Small intestine (tissue), 7 donors: ENCODE data around the gene LRRC27. TPM values are rescaled to one million over a fixed set of nuclear protein-coding genes. Genes with fewer than 3 reads are reported as not detected.

Source experiments
- DNase-seq, 2 donors: peaks; one replicate each; pipeline versions ENCODE4 v3.0.0 to v3.0.0-alpha.2; 2013
- FAIRE-seq: peaks from 2 replicates; lab custom pipeline; 2012; peaks lifted over from hg19 to GRCh38; lab: Jason Lieb, UNC
- H3K27ac ChIP-seq, 3 donors: one replicate each; pipeline ENCODE4 v1.5.1; 2013; ENCODE audit warnings: low read length in 2 of 3, mild to moderate bottlenecking in 2 of 3, control low read depth in 1 of 3, inconsistent platforms in 1 of 3, low read depth in 1 of 3, moderate library complexity in 1 of 3
- H3K27me3 ChIP-seq, 3 donors: one replicate each; pipeline ENCODE4 v1.6.1; 2013; ENCODE audit warnings: low read length in 3 of 3, inconsistent platforms in 1 of 3; ENCODE audit not compliant: control insufficient read depth in 3 of 3, insufficient read depth in 3 of 3
- H3K36me3 ChIP-seq, 3 donors: one replicate each; pipeline ENCODE4 v1.6.1; 2013; ENCODE audit warnings: low read length in 3 of 3, inconsistent platforms in 1 of 3, low read depth in 1 of 3, mild to moderate bottlenecking in 1 of 3, moderate library complexity in 1 of 3; ENCODE audit not compliant: control insufficient read depth in 3 of 3, insufficient read depth in 2 of 3
- H3K4me1 ChIP-seq, 3 donors: one replicate each; pipeline ENCODE4 v1.6.1; 2013; ENCODE audit warnings: low read length in 2 of 3, inconsistent platforms in 1 of 3, low read depth in 1 of 3, mild to moderate bottlenecking in 1 of 3, moderate library complexity in 1 of 3; ENCODE audit not compliant: control insufficient read depth in 3 of 3, insufficient read depth in 2 of 3
- H3K4me3 ChIP-seq, 3 donors: one replicate each; pipeline ENCODE4 v1.5.1; 2013; ENCODE audit warnings: low read length in 3 of 3, control low read depth in 1 of 3, inconsistent platforms in 1 of 3, low read depth in 1 of 3, mild to moderate bottlenecking in 1 of 3, moderate library complexity in 1 of 3
- H3K9me3 ChIP-seq, 2 donors: one replicate each; pipeline ENCODE4 v1.6.1; 2013; ENCODE audit warnings: low read depth in 1 of 2, low read length in 1 of 2; ENCODE audit not compliant: control insufficient read depth in 2 of 2, insufficient read depth in 1 of 2
- WGBS, 3 donors: extraction: QIAGEN DNeasy Blood & Tissue Kit; methylation state at CpG; one replicate each; pipeline ENCODE4 v1.1.7; 2013; 5-methylcytosine and 5-hydroxymethylcytosine counted together
- polyA plus RNA-seq, 4 donors: library from polyadenylated mRNA; stranded (reverse) in 3 of 4; unstranded in 1 of 4; fragments of 200-250 nt in 3 of 4; fragments of 120-200 nt in 1 of 4; gene quantifications; one replicate each; pipeline versions ENCODE4 v1.2.1 to v1.2.3, GENCODE V29; 2013
- donor health status: healthy with polysubstance abuse.
- donor health status: control.
- donor health status: control.
- donor health status: Bipolar disorder and iron deficiency.
- donor health status: healthy.

The LRRC27 gene
- polyA plus RNA-seq, 4 donors = 4.7 to 14.1 (median 8.8) TPM

DNA sequence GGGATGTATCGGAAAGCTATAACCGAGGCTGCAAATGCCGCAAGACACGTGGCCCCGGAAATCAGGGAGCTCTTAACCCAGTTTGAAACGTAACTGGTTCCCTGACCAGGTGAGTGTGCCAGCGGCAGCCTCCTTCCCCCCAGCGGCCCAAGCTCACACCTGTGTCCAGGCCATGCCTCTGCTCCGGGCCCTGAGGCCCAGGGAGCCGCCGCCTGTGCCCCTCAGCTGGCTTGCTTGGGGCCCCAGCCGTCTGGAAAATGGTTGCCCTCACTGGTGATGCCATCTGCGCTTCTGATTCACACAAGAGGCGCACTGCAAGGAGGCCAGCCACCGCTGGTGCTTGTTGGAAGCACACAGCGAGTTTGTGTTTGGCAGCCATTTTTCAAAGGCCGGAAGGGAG is 74.2 kb downstream of the LRRC27 start:
- Histone ChIP-seq H3K27ac (no peak overlapping the region), H3K27me3 (no peaks in the 10 kb centered on the region), H3K4me3 (no peak overlapping the region), H3K36me3 (peaks cover 2 to 94% (median 7%) of the 10 kb centered on the region in 3 donors), H3K9me3 (no peaks in the 10 kb centered on the region), H3K4me1 (peaks cover 3 to 44% (median 10%) of the 10 kb centered on the region in 3 donors)
- WGBS, 3 donors = 90 to 94% (median 91%) methylated on average over 17 of the region's 17 CpGs
- no peak for DNase-seq
- no peak for FAIRE-seq

DNA sequence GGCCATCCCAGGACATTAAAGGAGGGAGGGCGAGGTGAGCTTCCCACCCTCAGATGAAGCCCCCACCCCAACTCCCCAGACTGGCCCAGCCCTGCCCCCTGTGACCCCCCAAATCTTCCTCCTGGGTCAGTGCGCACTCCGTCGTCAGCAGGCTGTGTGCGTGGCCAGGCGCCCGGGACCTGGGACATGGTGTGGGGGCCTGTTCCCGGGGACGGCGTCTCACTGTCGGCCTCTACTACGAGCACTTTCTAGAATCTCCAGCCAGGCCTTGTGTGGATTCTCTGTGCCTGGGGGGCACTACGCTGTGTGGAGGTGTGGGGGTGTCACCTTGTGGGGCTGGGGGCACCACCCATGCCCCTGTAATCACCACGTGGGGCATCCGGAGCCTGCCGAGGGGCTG is 74.8 kb downstream of the LRRC27 start:
- Histone ChIP-seq H3K27ac (peak overlapping the region in 1 of 3 donors; percentile 94), H3K27me3 (no peaks in the 10 kb centered on the region), H3K4me1 (peaks cover 3 to 44% (median 10%) of the 10 kb centered on the region in 3 donors), H3K9me3 (no peaks in the 10 kb centered on the region), H3K4me3 (no peak overlapping the region), H3K36me3 (peaks cover 2 to 93% (median 7%) of the 10 kb centered on the region in 3 donors)
- FAIRE-seq (no peak), DNase-seq (no peak)
- WGBS, 3 donors = 87 to 96% (median 93%) methylated on average over 15 to 16 of the region's 16 CpGs

DNA sequence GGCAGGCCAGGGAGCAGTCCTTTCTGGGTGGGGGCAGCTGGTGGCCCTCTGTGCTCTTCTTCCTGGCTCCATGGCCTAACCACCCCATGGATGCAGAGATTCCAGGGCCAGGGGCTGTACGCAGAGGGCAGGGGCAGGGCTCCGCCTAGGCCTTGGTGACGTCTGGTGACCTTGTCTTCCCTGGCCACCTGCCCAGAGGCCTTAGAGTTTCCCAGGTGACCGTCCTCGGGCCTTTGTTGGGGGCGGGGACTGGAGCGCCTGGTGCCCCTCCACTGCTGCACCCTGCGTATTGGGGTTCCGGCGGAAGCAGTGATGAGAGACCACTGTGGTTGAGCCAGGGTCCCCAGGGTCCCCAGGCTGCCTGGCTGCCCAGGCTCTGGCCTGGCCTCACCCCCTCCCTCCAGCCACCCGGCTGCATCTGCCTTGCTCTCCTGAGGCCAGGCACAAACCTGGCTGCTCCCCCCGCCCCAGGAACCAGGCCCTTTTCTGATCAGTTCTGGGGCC is 75.3 kb downstream of the LRRC27 start:
- Histone ChIP-seq H3K27me3 (no peaks in the 10 kb centered on the region), H3K27ac (peak overlapping the region; percentile 56 to 94 (median 72)), H3K4me1 (peaks cover 3 to 50% (median 10%) of the 10 kb centered on the region in 3 donors), H3K36me3 (peaks cover 2 to 93% (median 7%) of the 10 kb centered on the region in 3 donors), H3K4me3 (no peak overlapping the region), H3K9me3 (no peaks in the 10 kb centered on the region)
- WGBS, 3 donors = 42 to 61% (median 54%) methylated on average over 11 to 12 of the region's 12 CpGs
- FAIRE-seq (no peak), DNase-seq (peak; percentile 61 to 63)

DNA sequence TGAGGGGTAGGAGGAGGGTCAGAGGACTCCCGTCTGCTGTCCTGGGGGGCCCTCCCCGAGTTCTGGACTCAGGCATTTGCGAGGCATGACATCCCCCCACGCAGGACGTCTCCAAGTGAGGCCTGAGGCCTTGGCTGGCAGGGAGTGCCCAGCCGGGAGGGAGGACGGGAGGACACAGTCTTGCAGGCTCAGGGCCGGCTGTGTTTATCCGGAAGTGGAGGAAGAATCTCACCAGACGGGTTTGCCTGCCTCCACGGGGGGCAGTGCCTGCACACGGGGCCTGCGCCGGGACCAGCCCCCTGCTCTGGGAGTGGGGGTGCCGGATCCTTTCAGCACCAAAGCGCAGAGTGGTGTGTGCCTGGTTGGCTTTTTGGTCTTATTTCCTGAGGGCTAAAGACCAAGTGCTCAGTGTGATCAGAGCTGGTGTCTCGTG is 75.9 kb downstream of the LRRC27 start:
- 10 to 20% (median 16%) methylated on average over 15 to 17 of the region's 17 CpGs for WGBS, 3 donors
- DNase-seq (peak; percentile 84 to 95), FAIRE-seq (no peak)
- Histone ChIP-seq H3K4me1 (peaks cover 3 to 56% (median 10%) of the 10 kb centered on the region in 3 donors), H3K9me3 (no peaks in the 10 kb centered on the region), H3K36me3 (peaks cover 2 to 93% (median 7%) of the 10 kb centered on the region in 3 donors), H3K4me3 (peak overlapping the region in 1 of 3 donors; percentile 22), H3K27ac (peak overlapping the region; percentile 56 to 94 (median 72)), H3K27me3 (no peaks in the 10 kb centered on the region)

DNA sequence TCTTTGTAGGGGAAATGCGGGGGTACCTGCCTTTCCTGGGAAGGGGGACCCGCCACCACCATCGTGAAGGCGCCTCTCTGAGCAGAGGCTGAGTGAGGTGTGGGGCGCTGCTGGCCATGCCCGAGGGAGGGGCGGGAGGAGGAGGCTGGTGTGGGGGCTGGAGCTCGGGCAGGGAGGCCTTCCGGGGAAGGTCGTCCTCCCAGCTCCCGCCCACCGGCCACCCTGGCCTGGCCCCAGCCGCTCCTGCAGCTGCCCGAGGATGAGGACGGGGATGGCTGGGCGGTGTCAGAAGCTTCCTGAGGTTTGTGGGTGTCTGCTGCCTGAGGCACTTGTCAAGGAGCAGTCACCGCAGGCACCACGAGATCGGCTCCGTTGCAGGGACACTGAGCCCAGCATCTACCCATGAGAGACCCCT is 76.4 kb downstream of the LRRC27 start:
- H3K4me1 ChIP-seq = peaks cover 3 to 61% (median 10%) of the 10 kb centered on the region in 3 donors
- no peaks in the 10 kb centered on the region for H3K27me3 ChIP-seq
- FAIRE-seq (no peak), DNase-seq (peak in 1 of 2 donors; percentile 74)
- peak overlapping the region; percentile 4 to 94 (median 72) for H3K27ac ChIP-seq
- 23 to 27% (median 24%) methylated on average over 17 to 20 of the region's 20 CpGs for WGBS, 3 donors
- peak overlapping the region in 1 of 3 donors; percentile 22 for H3K4me3 ChIP-seq
- no peaks in the 10 kb centered on the region for H3K9me3 ChIP-seq
- H3K36me3 ChIP-seq = peaks cover 2 to 92% (median 7%) of the 10 kb centered on the region in 3 donors

DNA sequence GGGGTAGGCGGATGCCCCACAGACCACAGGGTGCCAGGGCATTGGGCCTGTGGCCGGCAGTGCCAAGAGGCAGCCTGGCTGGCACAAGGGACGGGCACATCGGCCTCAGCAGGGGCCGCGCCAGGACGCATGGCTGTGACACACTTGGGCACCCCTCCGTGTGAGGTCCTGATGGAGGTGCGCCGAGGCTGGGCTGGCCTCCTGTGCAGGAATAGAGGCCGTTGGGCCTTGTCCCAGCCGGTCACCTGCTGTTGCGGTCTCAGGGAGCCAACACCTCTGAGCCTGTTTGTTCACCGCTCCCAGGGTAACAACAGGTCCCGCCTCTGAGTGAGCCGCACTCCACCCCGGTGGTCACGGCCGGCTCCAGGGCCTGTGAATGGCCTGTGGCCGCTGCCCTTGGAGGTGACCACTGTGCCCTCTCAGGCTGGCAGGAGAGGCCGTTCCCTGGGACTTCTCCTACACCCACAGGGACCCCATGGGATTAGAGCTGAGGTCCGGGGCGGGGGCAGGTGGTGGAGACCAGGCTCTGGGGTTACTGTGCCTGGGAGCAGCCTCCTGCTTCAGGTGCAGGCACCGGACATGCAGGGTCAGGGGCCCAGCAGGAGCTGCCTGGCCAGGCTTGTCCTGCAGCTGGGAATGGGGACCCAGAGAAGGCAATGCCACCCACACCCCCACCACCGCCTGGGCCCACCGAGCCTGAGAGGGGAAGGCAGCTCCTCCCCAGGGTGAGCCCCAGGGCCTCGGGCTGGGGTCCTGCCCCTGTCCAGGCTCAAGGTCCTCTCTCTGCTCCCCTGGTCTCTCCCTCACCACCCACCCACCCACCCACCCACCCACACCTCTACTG is 77.1 kb downstream of the LRRC27 start:
- Histone ChIP-seq H3K27ac (peak overlapping the region in 2 of 3 donors; percentile 3 to 94), H3K9me3 (no peaks in the 10 kb centered on the region), H3K36me3 (peaks cover 2 to 91% (median 7%) of the 10 kb centered on the region in 3 donors), H3K4me1 (peaks cover 3 to 67% (median 10%) of the 10 kb centered on the region in 3 donors), H3K27me3 (no peaks in the 10 kb centered on the region), H3K4me3 (peak overlapping the region in 1 of 3 donors; percentile 22)
- 87 to 89% (median 88%) methylated on average over 24 to 27 of the region's 27 CpGs for WGBS, 3 donors
- FAIRE-seq (no peak), DNase-seq (peak in 1 of 2 donors; percentile 53)

DNA sequence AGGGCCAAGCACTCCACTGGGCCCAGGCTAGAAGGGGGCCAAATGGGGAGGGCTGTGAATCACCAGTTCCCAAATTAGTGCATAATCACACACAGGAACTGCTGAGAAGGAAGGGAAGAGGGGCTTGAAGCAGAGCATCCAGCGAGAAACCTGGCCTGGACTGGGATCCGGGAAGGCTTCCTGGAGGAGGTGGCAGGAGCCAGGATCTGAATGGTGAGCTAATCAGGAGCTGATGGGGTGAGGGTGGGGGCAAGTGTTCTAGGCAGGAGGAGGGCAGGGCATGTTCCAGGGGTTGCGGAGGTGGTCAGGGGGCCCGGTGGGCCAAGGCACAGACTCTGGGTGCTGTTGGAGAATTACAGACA is 77.7 kb downstream of the LRRC27 start:
- FAIRE-seq (no peak), DNase-seq (no peak)
- H3K27ac ChIP-seq = no peak overlapping the region

DNA sequence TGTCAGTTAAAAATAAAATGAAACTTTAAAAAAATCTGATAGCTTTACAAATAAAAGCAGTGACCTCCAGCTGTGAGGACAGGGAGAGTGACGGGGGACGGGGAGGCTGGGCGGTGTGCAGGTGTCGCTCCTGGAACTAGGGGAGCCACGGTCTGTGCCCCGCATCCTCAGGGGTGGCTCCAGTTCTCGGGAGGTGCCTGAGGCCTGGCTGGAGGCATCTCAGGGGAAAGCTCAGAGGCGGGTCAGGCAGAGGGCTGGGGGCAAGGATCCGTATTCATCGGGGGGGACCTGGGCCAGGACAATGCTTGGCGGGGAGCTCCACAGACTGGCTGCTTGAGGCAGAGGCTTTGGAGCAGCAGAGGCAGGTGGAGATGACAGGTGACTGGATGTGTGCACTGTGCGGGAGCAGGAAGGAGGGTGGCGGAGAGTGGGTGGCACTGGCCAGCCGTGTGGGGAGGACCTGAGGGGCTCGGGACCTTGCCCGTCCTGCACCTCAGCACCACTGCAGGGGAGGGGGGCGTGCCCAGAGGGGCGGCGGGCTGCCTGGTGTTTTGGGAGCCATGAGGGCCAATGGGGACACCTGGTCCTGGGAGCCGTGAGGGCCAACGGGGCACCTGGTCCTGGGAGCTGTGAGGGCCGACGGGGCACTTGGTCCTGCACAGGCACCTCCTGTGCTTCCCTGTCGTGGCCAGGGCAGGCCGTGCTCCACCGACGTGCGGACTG is 78.2 kb downstream of the LRRC27 start:
- no peak for FAIRE-seq
- H3K9me3 ChIP-seq = no peaks in the 10 kb centered on the region
- peaks cover 2 to 93% (median 5%) of the 10 kb centered on the region in 3 donors for H3K36me3 ChIP-seq
- peak overlapping the region in 1 of 3 donors; percentile 78 for H3K27ac ChIP-seq
- no peak for DNase-seq
- WGBS, 3 donors = 85 to 92% (median 91%) methylated on average over 20 to 28 of the region's 28 CpGs
- peaks cover 3 to 74% (median 10%) of the 10 kb centered on the region in 3 donors for H3K4me1 ChIP-seq
- H3K27me3 ChIP-seq = no peaks in the 10 kb centered on the region
- H3K4me3 ChIP-seq = no peak overlapping the region

More for the DNA sequence above, 77.7 kb downstream of the LRRC27 start:
- no peaks in the 10 kb centered on the region for H3K9me3 ChIP-seq
- H3K4me3 ChIP-seq = no peak overlapping the region
- peaks cover 3 to 73% (median 10%) of the 10 kb centered on the region in 3 donors for H3K4me1 ChIP-seq
- no peaks in the 10 kb centered on the region for H3K27me3 ChIP-seq
- H3K36me3 ChIP-seq = peaks cover 2 to 91% (median 7%) of the 10 kb centered on the region in 3 donors
- 88 to 90% (median 88%) methylated on average over 4 of the region's 4 CpGs for WGBS, 3 donors
